Measurements from ENCODE around the gene RBP2. TPM values are rescaled to one million over a fixed set of nuclear protein-coding genes. Genes with fewer than 3 reads are reported as not detected.
"Not testable (repeated sequence)": the region's sequence is repeated elsewhere in the genome, so short reads cannot be mapped to it uniquely, and the experiment has no call there.

The RBP2 gene
- total RNA-seq, 1 donor from 2014 or later, result not detected

GRCh38 chr3:139416275-139416674 lies 60.0 kb downstream of the RBP2 start:
- DNase-seq (ENCODE audit: missing footprints), result no peak

GRCh38 chr3:139414608-139415224 lies 61.6 kb downstream of the RBP2 start:
- DNase-seq (ENCODE audit: missing footprints) (no peak), ATAC-seq (no peak)
- intact Hi-C loops (cut with DNase I), result no loop called here

More at GRCh38 chr3:139416275-139416674, 60.0 kb downstream of the RBP2 start:
- no peak for ATAC-seq
- intact Hi-C loops (cut with DNase I), result no loop called here

GRCh38 chr3:139412891-139413290 lies 63.4 kb downstream of the RBP2 start:
- DNase-seq (ENCODE audit: missing footprints); ATAC-seq; intact Hi-C loops (cut with DNase I): not testable (repeated sequence)

Other genes starting within 250 kb of the RBP2 start
- gene MRPS22, start 132.5 kb downstream of the RBP2 start, total RNA-seq, result 87.3 TPM
- gene COPB2, start 86.9 kb downstream of the RBP2 start, total RNA-seq, result 62.1 TPM
- 26.3 TPM for gene RBP1, start 63.2 kb upstream of the RBP2 start, total RNA-seq
- 11.0 TPM for gene NMNAT3, start 201.5 kb upstream of the RBP2 start, total RNA-seq

Data from Right ventricle myocardium inferior (tissue), 1 donor.